ENCODE data around the gene APCDD1.
"Not testable (repeated sequence)": the region's sequence is repeated elsewhere in the genome, so short reads cannot be mapped to it uniquely, and the experiment has no call there.

The APCDD1 gene

GRCh38 chr18:10499230-10499629 is 44.8 kb downstream of the APCDD1 start:
- no peak for TF ChIP-seq ZFX (IDR thresholded peaks at IDR 0.05; ENCODE audit: borderline replicate concordance)
- TF ChIP-seq, protein P1, sequence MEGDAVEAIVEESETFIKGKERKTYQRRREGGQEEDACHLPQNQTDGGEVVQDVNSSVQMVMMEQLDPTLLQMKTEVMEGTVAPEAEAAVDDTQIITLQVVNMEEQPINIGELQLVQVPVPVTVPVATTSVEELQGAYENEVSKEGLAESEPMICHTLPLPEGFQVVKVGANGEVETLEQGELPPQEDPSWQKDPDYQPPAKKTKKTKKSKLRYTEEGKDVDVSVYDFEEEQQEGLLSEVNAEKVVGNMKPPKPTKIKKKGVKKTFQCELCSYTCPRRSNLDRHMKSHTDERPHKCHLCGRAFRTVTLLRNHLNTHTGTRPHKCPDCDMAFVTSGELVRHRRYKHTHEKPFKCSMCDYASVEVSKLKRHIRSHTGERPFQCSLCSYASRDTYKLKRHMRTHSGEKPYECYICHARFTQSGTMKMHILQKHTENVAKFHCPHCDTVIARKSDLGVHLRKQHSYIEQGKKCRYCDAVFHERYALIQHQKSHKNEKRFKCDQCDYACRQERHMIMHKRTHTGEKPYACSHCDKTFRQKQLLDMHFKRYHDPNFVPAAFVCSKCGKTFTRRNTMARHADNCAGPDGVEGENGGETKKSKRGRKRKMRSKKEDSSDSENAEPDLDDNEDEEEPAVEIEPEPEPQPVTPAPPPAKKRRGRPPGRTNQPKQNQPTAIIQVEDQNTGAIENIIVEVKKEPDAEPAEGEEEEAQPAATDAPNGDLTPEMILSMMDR (IDR thresholded peaks at IDR 0.05), result no peak

DNA sequence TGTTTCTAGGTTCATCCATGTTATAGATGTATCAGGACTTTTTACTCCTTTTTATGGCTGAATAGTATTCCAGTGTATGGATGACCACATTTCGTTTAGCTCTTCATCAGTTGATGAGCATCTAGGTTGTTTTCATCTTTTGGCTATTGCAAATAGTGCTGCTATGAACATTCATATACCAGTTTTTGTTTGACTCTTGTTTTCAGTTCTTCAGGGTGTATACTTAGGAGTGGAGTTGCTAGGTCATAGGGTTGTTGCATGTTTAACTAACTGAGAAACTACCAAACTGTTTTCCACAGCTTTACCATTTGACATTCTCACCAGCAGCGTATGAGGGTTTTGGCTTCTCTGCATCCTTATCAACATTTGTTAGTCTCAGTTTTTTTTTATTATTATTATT is 45.6 kb downstream of the APCDD1 start:
- TF ChIP-seq, protein P1 (IDR thresholded peaks at IDR 0.05), result no peak
- no peak for TF ChIP-seq ZFX (IDR thresholded peaks at IDR 0.05; ENCODE audit: borderline replicate concordance)
- no peak overlapping the region for H3K27ac ChIP-seq

More at GRCh38 chr18:10499230-10499629, 44.8 kb downstream of the APCDD1 start:
- H3K27ac ChIP-seq, result no peak overlapping the region

GRCh38 chr18:10504723-10505122 is 50.3 kb downstream of the APCDD1 start:
- TF ChIP-seq, protein P1 (IDR thresholded peaks at IDR 0.05), result no peak
- no peak for TF ChIP-seq ZFX (IDR thresholded peaks at IDR 0.05; ENCODE audit: borderline replicate concordance)

DNA sequence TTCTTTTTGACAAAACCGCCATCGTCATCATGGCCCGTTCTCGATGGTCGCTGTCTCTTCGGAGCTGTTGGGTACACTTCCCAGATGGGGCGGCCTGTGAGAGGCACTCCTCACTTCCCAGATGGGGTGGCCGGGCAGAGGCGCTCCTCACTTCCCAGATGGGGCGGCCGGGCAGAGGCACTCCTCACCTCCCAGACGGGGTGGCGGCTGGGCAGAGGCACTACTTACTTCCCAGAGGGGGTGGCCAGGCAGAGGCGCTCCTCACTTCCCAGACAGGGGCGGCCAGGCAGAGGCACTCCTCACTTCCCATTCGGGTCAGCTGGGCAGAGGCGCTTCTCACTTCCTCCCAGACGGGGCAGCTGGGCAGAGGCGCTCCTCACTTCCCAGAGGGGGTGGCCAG is 51.5 kb downstream of the APCDD1 start:
- H3K27ac ChIP-seq, result not testable (repeated sequence)

More at GRCh38 chr18:10504723-10505122, 50.3 kb downstream of the APCDD1 start:
- no peak overlapping the region for H3K27ac ChIP-seq

- TF ChIP-seq ZFX (IDR thresholded peaks at IDR 0.05; ENCODE audit: borderline replicate concordance), result no peak
- TF ChIP-seq, protein P1 (IDR thresholded peaks at IDR 0.05), result no peak
- H3K27ac ChIP-seq, result no peak overlapping the region
These were observed 54.2 kb downstream of the APCDD1 start for GRCh38 chr18:10508591-10508990.

DNA sequence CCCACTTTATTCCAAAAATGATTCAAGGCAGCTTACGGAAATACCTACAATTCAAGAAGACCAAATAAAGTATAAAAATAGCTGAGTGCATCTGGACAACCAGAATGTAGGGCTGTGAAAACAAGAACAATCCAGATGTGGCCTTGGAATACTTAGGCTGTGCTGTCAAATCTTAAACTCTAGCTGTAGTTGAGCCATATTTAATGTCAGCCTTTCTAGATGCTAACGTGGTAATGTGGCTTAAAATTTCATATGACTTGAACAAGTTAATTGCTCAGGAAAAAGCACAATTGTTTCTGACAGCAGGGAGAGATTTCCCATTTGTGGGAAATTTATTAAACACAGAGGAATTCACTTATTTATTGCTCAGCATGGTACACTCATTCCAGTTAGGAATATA is 56.8 kb downstream of the APCDD1 start:
- H3K27ac ChIP-seq, result no peak overlapping the region
- TF ChIP-seq, protein P1 (IDR thresholded peaks at IDR 0.05), result no peak
- no peak for TF ChIP-seq ZFX (IDR thresholded peaks at IDR 0.05; ENCODE audit: borderline replicate concordance)

GRCh38 chr18:10514082-10514481 is 59.6 kb downstream of the APCDD1 start:
- no peak for TF ChIP-seq ZFX (IDR thresholded peaks at IDR 0.05; ENCODE audit: borderline replicate concordance)
- TF ChIP-seq, protein P1 (IDR thresholded peaks at IDR 0.05), result no peak
- no peak overlapping the region for H3K27ac ChIP-seq

DNA sequence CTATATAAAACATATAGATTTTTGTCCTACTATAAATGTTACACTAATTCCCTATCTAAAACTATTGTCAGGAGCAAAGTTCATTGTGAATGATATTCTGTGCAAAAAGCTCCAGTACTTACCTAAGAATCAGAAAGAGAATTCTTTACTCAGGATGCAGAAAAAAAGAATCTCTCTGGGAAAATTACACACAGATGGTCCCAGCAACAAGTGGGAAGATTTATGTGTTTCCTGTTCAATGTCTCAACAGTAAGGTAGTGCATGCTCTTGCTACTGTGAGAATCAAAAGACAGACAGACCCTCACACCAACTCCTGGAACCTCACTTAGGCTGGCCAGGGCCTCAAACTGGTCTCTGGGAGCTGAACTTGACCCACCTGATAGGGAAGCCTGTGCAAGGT is 60.2 kb downstream of the APCDD1 start:
- H3K27ac ChIP-seq, result no peak overlapping the region
- TF ChIP-seq ZFX (IDR thresholded peaks at IDR 0.05; ENCODE audit: borderline replicate concordance), result no peak
- TF ChIP-seq, protein P1 (IDR thresholded peaks at IDR 0.05), result no peak
